ENCODE data around the gene B3GALT6. TPM values are rescaled to one million over a fixed set of nuclear protein-coding genes. Genes with fewer than 3 reads are reported as not detected.

Gene B3GALT6
- polyA plus RNA-seq, 3 donors, result 15.2 to 18.8 (median 18.4) TPM

DNA sequence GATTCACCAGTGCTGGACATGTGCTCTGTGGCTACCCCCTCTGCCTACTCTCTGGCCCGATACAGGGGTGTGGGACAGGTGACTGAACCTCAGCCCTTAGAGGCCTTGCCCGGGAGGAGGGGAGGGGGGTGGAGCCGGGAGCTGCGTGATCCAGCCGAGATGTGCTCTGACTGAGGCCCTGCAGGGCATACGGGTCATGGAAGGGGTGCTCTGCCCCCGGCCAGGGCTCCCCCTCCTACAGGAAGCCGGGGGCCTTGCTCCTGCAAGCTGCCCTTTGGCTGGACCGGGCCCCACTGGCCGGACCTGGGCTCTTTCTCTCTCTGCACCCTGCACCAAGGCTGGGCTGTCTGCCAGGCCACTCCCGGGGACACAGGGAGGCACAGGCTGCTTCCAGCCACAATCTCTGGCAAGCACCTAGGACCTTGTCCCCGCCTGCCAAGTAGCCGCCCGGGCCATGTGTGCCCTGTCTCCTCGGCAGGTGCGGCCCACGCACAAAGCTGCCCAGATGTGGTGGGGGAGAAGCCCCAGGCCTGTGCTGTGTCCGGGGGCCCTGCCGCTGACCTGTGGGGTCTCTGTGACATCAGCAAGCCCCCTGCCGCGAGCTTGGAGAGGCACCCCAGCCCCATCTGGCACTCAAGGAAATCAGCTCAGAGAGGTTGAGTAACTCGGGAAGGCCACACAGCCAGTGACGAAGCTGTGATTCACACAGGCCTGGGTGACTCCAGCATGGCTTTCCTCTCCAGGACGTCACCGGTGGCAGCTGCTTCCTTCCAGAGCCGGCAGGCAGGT, 49.7 kb downstream of the B3GALT6 start:
- no peak for DNase-seq (ENCODE audit: low read depth in 3 of 3, low spot score in 2 of 3)

DNA sequence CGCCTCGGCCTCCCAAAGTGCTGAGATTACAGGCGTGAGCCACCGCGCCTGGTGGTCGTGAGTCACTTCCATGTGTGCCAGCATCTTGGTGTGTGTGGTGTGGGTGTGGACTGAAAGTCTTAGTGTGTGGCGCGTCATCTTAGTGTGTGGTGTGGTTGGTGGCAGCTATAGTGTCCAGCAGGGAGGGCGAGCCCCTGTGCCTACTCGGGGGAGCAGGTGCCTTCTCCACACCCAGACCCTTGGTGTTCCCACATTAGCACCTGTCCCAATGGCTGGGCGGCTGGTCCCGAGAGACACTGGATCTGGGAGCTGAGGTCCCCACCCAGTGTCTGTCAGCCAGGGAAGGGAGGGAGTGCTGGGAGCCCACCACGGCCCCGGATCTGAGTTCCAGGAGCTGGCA, 51.0 kb downstream of the B3GALT6 start:
- no peak for DNase-seq (ENCODE audit: low read depth in 3 of 3, low spot score in 2 of 3)

DNA sequence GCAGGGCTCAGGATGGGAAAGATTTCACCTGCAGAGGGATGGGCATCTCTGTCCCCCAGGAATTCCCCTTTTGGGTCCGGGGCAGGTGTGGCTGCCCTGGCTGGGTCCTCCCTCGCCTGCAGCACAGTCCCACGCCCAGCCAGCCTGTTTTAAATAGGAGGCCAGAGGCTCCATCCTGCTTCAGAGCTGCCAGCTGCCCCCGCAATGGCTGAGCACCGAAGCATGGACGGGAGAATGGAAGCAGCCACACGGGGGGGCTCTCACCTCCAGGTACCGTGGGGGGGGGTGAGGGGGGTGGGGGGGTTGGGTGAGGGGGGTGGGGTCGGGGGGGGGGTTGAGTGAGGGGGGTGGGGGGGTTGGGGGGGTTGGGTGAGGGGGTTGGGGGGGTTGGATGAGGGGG, 51.8 kb downstream of the B3GALT6 start:
- no peak for DNase-seq (ENCODE audit: low read depth in 3 of 3, low spot score in 2 of 3)

Other genes with a start within 250 kb of the B3GALT6 start
- gene HES4, start 232.1 kb upstream of the B3GALT6 start, polyA plus RNA-seq (ENCODE audit: insufficient read length in 3 of 3), result 10 to 100 TPM; 13.6 to 17.3 (median 16.1) TPM
- 10 to 100 TPM in 2 of 3 donors, 1 to 10 TPM in 1; 9.4 to 15.0 (median 10.7) TPM for gene ISG15, start 218.7 kb upstream of the B3GALT6 start, polyA plus RNA-seq (ENCODE audit: insufficient read length in 3 of 3)
- gene AGRN, start 212.1 kb upstream of the B3GALT6 start, polyA plus RNA-seq (ENCODE audit: insufficient read length in 3 of 3), result 100 to 1,000 TPM; 178 to 219 (median 182) TPM
- under 1 TPM in 2 of 3 donors, not detected in 1; 0.29 to 0.40 TPM for gene RNF223, start 157.9 kb upstream of the B3GALT6 start, polyA plus RNA-seq (ENCODE audit: insufficient read length in 3 of 3)
- gene C1orf159, start 116.1 kb upstream of the B3GALT6 start, polyA plus RNA-seq (ENCODE audit: insufficient read length in 3 of 3), result 1 to 10 TPM; 5.3 to 7.0 (median 6.3) TPM
- under 1 TPM; 0.29 to 0.71 (median 0.58) TPM for gene TTLL10, start 58.4 kb upstream of the B3GALT6 start, polyA plus RNA-seq (ENCODE audit: insufficient read length in 3 of 3)
- gene TNFRSF18, start 25.6 kb upstream of the B3GALT6 start, polyA plus RNA-seq (ENCODE audit: insufficient read length in 3 of 3), result under 1 TPM in 2 of 3 donors, not detected in 1; 0.33 to 0.68 TPM
- gene TNFRSF4, start 18.1 kb upstream of the B3GALT6 start, polyA plus RNA-seq (ENCODE audit: insufficient read length in 3 of 3), result 1 to 10 TPM in 1 of 3 donors, under 1 TPM in 2; 0.74 to 1.9 (median 0.93) TPM
- gene SDF4, start 236 bp upstream of the B3GALT6 start, polyA plus RNA-seq (ENCODE audit: insufficient read length in 3 of 3), result 100 to 1,000 TPM; 109 to 126 (median 123) TPM
- 1 to 10 TPM; 7.0 to 8.6 (median 7.4) TPM for gene C1QTNF12, start 14.5 kb downstream of the B3GALT6 start, polyA plus RNA-seq (ENCODE audit: insufficient read length in 3 of 3)
- gene UBE2J2, start 41.6 kb downstream of the B3GALT6 start, polyA plus RNA-seq (ENCODE audit: insufficient read length in 3 of 3), result 10 to 100 TPM; 40.5 to 42.7 (median 42.1) TPM
- gene SCNN1D, start 48.2 kb downstream of the B3GALT6 start, polyA plus RNA-seq (ENCODE audit: insufficient read length in 3 of 3), result 1 to 10 TPM; 2.1 to 2.6 (median 2.4) TPM
- gene ACAP3, start 75.7 kb downstream of the B3GALT6 start, polyA plus RNA-seq (ENCODE audit: insufficient read length in 3 of 3), result 10 to 100 TPM; 15.1 to 18.0 (median 16.1) TPM
- 1 to 10 TPM; 5.4 to 6.3 (median 5.8) TPM for gene PUSL1, start 76.4 kb downstream of the B3GALT6 start, polyA plus RNA-seq (ENCODE audit: insufficient read length in 3 of 3)
- gene INTS11, start 92.4 kb downstream of the B3GALT6 start, polyA plus RNA-seq (ENCODE audit: insufficient read length in 3 of 3), result 10 to 100 TPM; 85.7 to 89.1 (median 87.4) TPM
- 10 to 100 TPM in 2 of 3 donors, 1 to 10 TPM in 1; 9.1 to 12.9 (median 10.1) TPM for gene CPTP, start 92.6 kb downstream of the B3GALT6 start, polyA plus RNA-seq (ENCODE audit: insufficient read length in 3 of 3)
- under 1 TPM; 0.21 to 0.29 (median 0.24) TPM for gene TAS1R3, start 99.0 kb downstream of the B3GALT6 start, polyA plus RNA-seq (ENCODE audit: insufficient read length in 3 of 3)
- 10 to 100 TPM; 21.5 to 27.5 (median 24.5) TPM for gene DVL1, start 117.2 kb downstream of the B3GALT6 start, polyA plus RNA-seq (ENCODE audit: insufficient read length in 3 of 3)
- gene MXRA8, start 126.3 kb downstream of the B3GALT6 start, polyA plus RNA-seq (ENCODE audit: insufficient read length in 3 of 3), result 100 to 1,000 TPM; 145 to 157 (median 156) TPM
- 10 to 100 TPM; 51.9 to 65.7 (median 55.1) TPM for gene AURKAIP1, start 143.0 kb downstream of the B3GALT6 start, polyA plus RNA-seq (ENCODE audit: insufficient read length in 3 of 3)
- 100 to 1,000 TPM; 183 to 230 (median 206) TPM for gene CCNL2, start 167.1 kb downstream of the B3GALT6 start, polyA plus RNA-seq (ENCODE audit: insufficient read length in 3 of 3)
- 100 to 1,000 TPM; 107 to 136 (median 117) TPM for gene MRPL20, start 175.1 kb downstream of the B3GALT6 start, polyA plus RNA-seq (ENCODE audit: insufficient read length in 3 of 3)
- gene ANKRD65, start 189.0 kb downstream of the B3GALT6 start, polyA plus RNA-seq (ENCODE audit: insufficient read length in 3 of 3), result 10 to 100 TPM in 1 of 3 donors, 1 to 10 TPM in 2; 5.0 to 19.7 (median 7.1) TPM
- gene VWA1, start 203.5 kb downstream of the B3GALT6 start, polyA plus RNA-seq (ENCODE audit: insufficient read length in 3 of 3), result 10 to 100 TPM; 39.8 to 52.7 (median 48.0) TPM
- 1 to 10 TPM; 1.4 to 3.1 (median 2.0) TPM for gene ATAD3C, start 217.5 kb downstream of the B3GALT6 start, polyA plus RNA-seq (ENCODE audit: insufficient read length in 3 of 3)
- gene ATAD3B, start 239.5 kb downstream of the B3GALT6 start, polyA plus RNA-seq (ENCODE audit: insufficient read length in 3 of 3), result 1 to 10 TPM; 8.1 to 9.8 (median 8.8) TPM